Measurements from ENCODE around the gene ARHGDIG.
A peak's percentile ranks its signal among the peaks of the same experiment; 100 is the strongest.
"Not testable (repeated sequence)": the region's sequence is repeated elsewhere in the genome, so short reads cannot be mapped to it uniquely, and the experiment has no call there.

ARHGDIG gene

GRCh38 chr16:301950-302349, 21.6 kb downstream of the ARHGDIG start:
- DNase-seq, result no peak

- DNase-seq, result no peak
Measured at GRCh38 chr16:303760-304505, 23.5 kb downstream of the ARHGDIG start.

- no peak for DNase-seq
Measured at GRCh38 chr16:305916-306626, 25.7 kb downstream of the ARHGDIG start.

GRCh38 chr16:306911-307370, 26.6 kb downstream of the ARHGDIG start:
- no peak for DNase-seq

GRCh38 chr16:307691-308312, 27.4 kb downstream of the ARHGDIG start:
- no peak for DNase-seq

- DNase-seq, result no peak
Measured at GRCh38 chr16:309476-309875, 29.1 kb downstream of the ARHGDIG start.

GRCh38 chr16:311725-312124, 31.3 kb downstream of the ARHGDIG start:
- no peak for DNase-seq

GRCh38 chr16:314351-314750, 34.0 kb downstream of the ARHGDIG start:
- DNase-seq, result no peak

- peak; percentile 68 for DNase-seq
Measured at GRCh38 chr16:314795-315299, 34.5 kb downstream of the ARHGDIG start.

- no peak for DNase-seq
Measured at GRCh38 chr16:316741-317464, 36.5 kb downstream of the ARHGDIG start.

- no peak for DNase-seq
Measured at GRCh38 chr16:317583-317982, 37.2 kb downstream of the ARHGDIG start.

GRCh38 chr16:318628-319027, 38.2 kb downstream of the ARHGDIG start:
- DNase-seq, result no peak

GRCh38 chr16:320206-320605, 39.8 kb downstream of the ARHGDIG start:
- no peak for DNase-seq

- no peak for DNase-seq
Measured at GRCh38 chr16:321532-321931, 41.1 kb downstream of the ARHGDIG start.

- no peak for DNase-seq
Measured at GRCh38 chr16:322476-323143, 42.2 kb downstream of the ARHGDIG start.

GRCh38 chr16:324201-324450, 43.7 kb downstream of the ARHGDIG start:
- DNase-seq, result no peak

- no peak for DNase-seq
Measured at GRCh38 chr16:324451-325334, 44.3 kb downstream of the ARHGDIG start.

GRCh38 chr16:325375-326145, 45.2 kb downstream of the ARHGDIG start:
- DNase-seq, result no peak

GRCh38 chr16:330741-331140, 50.4 kb downstream of the ARHGDIG start:
- DNase-seq, result no peak

- DNase-seq, result not testable (repeated sequence)
Measured at GRCh38 chr16:331181-331814, 50.9 kb downstream of the ARHGDIG start.

All from NCI-H1105 (cell line).